ENCODE data around the gene CANX. TPM values are rescaled to one million over a fixed set of nuclear protein-coding genes. Genes with fewer than 3 reads are reported as not detected.
A peak's percentile ranks its signal among the peaks of the same experiment; 100 is the strongest.

The CANX gene
- total and polyA plus RNA-seq, 2 of the 13 experiments (the other 11 are each of a cell fraction or from before 2014, with no cell fraction given): 477 to 680 TPM

- no TSS peak for BruUV-seq (replicated peaks)
- intact Hi-C loops (cut with micrococcal nuclease; ENCODE audit: unreplicated experiment): no loop called here
- H3K27me3 ChIP-seq (ENCODE audit: control insufficient read depth in 1 of 2, insufficient read depth in 2 of 2, low read length in 2 of 2): no peaks in the 10 kb centered on the region
- H3K9ac ChIP-seq (ENCODE audit: insufficient read depth, low read depth, low read length): no peak overlapping the region
- in situ Hi-C loops (cut with HindIII; ENCODE audit: extremely low pct_ligation_motif_present, low pct_unique_long_range_greater_than_20kb): loop anchor here (25.0 kb wide), 1 partner anchor 337 kb away; no protein-coding TSS in a partner anchor
- POLR2A ChIA-PET: interaction anchor here (1.5 kb wide), 1 partner anchor 18 kb away, joined by 5 read pairs; no protein-coding TSS in a partner anchor
- no peaks in the 10 kb centered on the region for H3K9me3 ChIP-seq (ENCODE audit: low read length)
- H3K4me1 ChIP-seq (ENCODE audit: insufficient read depth, low read length): peaks cover 21% of the 10 kb centered on the region
- no peak overlapping the region for H3K4me2 ChIP-seq (ENCODE audit: low read depth, low read length)
- H3K36me3 ChIP-seq (replicated peaks in 1 of 2; ENCODE audit: control insufficient read depth in 1 of 2, insufficient read depth in 2 of 2, low read length in 2 of 2): peaks cover 3 to 19% of the 10 kb centered on the region in 2 experiments; a peak in 3 of 5 replicates
- H4K20me1 ChIP-seq (ENCODE audit: insufficient read depth, low read length): peaks cover under 1% of the 10 kb centered on the region; the same call in 1 of the 2 replicates
- TF ChIP-seq TCF12 (IDR thresholded peaks at IDR 0.05) (no peak), TCF12 (CRISPR knock-in tag; IDR thresholded peaks at IDR 0.05) (no peak), RFX3 (CRISPR knock-in tag; IDR thresholded peaks at IDR 0.05) (no peak), ZNF574 (CRISPR knock-in tag; IDR thresholded peaks at IDR 0.05) (peak; percentile 36; the same call in 1 of the 2 replicates), TAF1 (CRISPR knock-in tag; IDR thresholded peaks at IDR 0.05) (no peak), HIC2 (CRISPR knock-in tag; IDR thresholded peaks at IDR 0.05; ENCODE audit: low read depth) (no peak), EEA1 (CRISPR knock-in tag; IDR thresholded peaks at IDR 0.05; ENCODE audit: borderline replicate concordance) (no peak), DBP (CRISPR knock-in tag; IDR thresholded peaks at IDR 0.05; ENCODE audit: not compliant biosample characterization) (no peak), RERE (CRISPR knock-in tag; IDR thresholded peaks at IDR 0.05; ENCODE audit: low read depth) (no peak)
- H3K27ac ChIP-seq (ENCODE audit: extremely low read length, insufficient read depth, low read length): no peak overlapping the region
- FAIRE-seq (no peak), ATAC-seq (peak; percentile 38; the same call in 1 of the 3 replicates), DNase-seq (ENCODE audit: low spot score) (no peak)
- H3K79me2 ChIP-seq (ENCODE audit: insufficient read depth, low read length): peaks cover 79% of the 10 kb centered on the region
- WGBS (ENCODE audit: low lambda C conversion rate): 92% methylated on average over 6 of the region's 8 CpGs
- CTCF ChIA-PET (ENCODE audit: low intra/inter-chr PET ratio, low total read pairs): no interaction called here
- no peak overlapping the region for H3K4me3 ChIP-seq (replicated peaks in 1 of 3; ENCODE audit: insufficient read depth in 1 of 3, low read depth in 2 of 3, low read length in 3 of 3)
- no peak overlapping the region for H2AFZ ChIP-seq (ENCODE audit: low read length)
Measured at GRCh38 chr5:179749857-179750508, 51.2 kb downstream of the CANX start.

All from HepG2 (cell line).